ENCODE results near the gene TTC23L.

Gene TTC23L

GRCh38 chr5:34838785-34839714 is at the start of gene TTC23L:
Gene TTC23L, plus strand, starts transcription at chr5:34839164. Its CDS starts 1,508 bp downstream, at chr5:34840672.
- Histone ChIP-seq H3K27me3 (ENCODE audit: control insufficient read depth, insufficient read depth, low read length) (no peaks in the 10 kb centered on the region), H3K9ac (ENCODE audit: low read length) (peak within 1 kb of the TSS; percentile 77), H3K4me1 (ENCODE audit: control insufficient read depth, low read depth, low read length) (peaks cover 2% of the 10 kb centered on the region), H3K27ac (ENCODE audit: low read length) (peak within 1 kb of the TSS; percentile 80), H3K9me3 (ENCODE audit: control insufficient read depth, low read depth, low read length) (no peaks in the 10 kb centered on the region), H3K36me3 (ENCODE audit: control insufficient read depth, low read depth, low read length) (no peaks in the 10 kb centered on the region), H3K4me3 (ENCODE audit: low read length) (peak within 1 kb of the TSS; percentile 94)

GRCh38 chr5:34789639-34790038 is 49.3 kb upstream of the TTC23L start:
- no peaks in the 10 kb centered on the region for H3K4me1 ChIP-seq (ENCODE audit: control insufficient read depth, low read depth, low read length)
- no peak overlapping the region for H3K4me3 ChIP-seq (ENCODE audit: low read length)
- no peaks in the 10 kb centered on the region for H3K36me3 ChIP-seq (ENCODE audit: control insufficient read depth, low read depth, low read length)
- peaks cover 3% of the 10 kb centered on the region for H3K9me3 ChIP-seq (ENCODE audit: control insufficient read depth, low read depth, low read length)
- no peaks in the 10 kb centered on the region for H3K27me3 ChIP-seq (ENCODE audit: control insufficient read depth, insufficient read depth, low read length)
- H3K9ac ChIP-seq (ENCODE audit: low read length), result no peak overlapping the region
- no peak overlapping the region for H3K27ac ChIP-seq (ENCODE audit: low read length)

- Histone ChIP-seq H3K4me1 (ENCODE audit: control insufficient read depth, low read depth, low read length) (no peaks in the 10 kb centered on the region), H3K27ac (ENCODE audit: low read length) (no peak overlapping the region), H3K36me3 (ENCODE audit: control insufficient read depth, low read depth, low read length) (no peaks in the 10 kb centered on the region), H3K9ac (ENCODE audit: low read length) (no peak overlapping the region), H3K27me3 (ENCODE audit: control insufficient read depth, insufficient read depth, low read length) (no peaks in the 10 kb centered on the region), H3K9me3 (ENCODE audit: control insufficient read depth, low read depth, low read length) (peaks cover 3% of the 10 kb centered on the region), H3K4me3 (ENCODE audit: low read length) (no peak overlapping the region)
Observed at GRCh38 chr5:34790069-34790468, 48.9 kb upstream of the TTC23L start.

GRCh38 chr5:34791761-34792244 is 47.2 kb upstream of the TTC23L start:
- Histone ChIP-seq H3K27me3 (ENCODE audit: control insufficient read depth, insufficient read depth, low read length) (no peaks in the 10 kb centered on the region), H3K27ac (ENCODE audit: low read length) (no peak overlapping the region), H3K9ac (ENCODE audit: low read length) (no peak overlapping the region), H3K9me3 (ENCODE audit: control insufficient read depth, low read depth, low read length) (peaks cover 3% of the 10 kb centered on the region), H3K4me1 (ENCODE audit: control insufficient read depth, low read depth, low read length) (no peaks in the 10 kb centered on the region), H3K4me3 (ENCODE audit: low read length) (no peak overlapping the region), H3K36me3 (ENCODE audit: control insufficient read depth, low read depth, low read length) (peaks cover 11% of the 10 kb centered on the region)

- H3K27me3 ChIP-seq (ENCODE audit: control insufficient read depth, insufficient read depth, low read length), result no peaks in the 10 kb centered on the region
- no peak overlapping the region for H3K4me3 ChIP-seq (ENCODE audit: low read length)
- no peaks in the 10 kb centered on the region for H3K9me3 ChIP-seq (ENCODE audit: control insufficient read depth, low read depth, low read length)
- H3K4me1 ChIP-seq (ENCODE audit: control insufficient read depth, low read depth, low read length), result peaks cover 10% of the 10 kb centered on the region
- peaks cover 42% of the 10 kb centered on the region for H3K36me3 ChIP-seq (ENCODE audit: control insufficient read depth, low read depth, low read length)
- no peak overlapping the region for H3K9ac ChIP-seq (ENCODE audit: low read length)
- no peak overlapping the region for H3K27ac ChIP-seq (ENCODE audit: low read length)
Observed at GRCh38 chr5:34802834-34803563, 36.0 kb upstream of the TTC23L start.

- Histone ChIP-seq H3K9ac (ENCODE audit: low read length) (no peak overlapping the region), H3K4me1 (ENCODE audit: control insufficient read depth, low read depth, low read length) (peaks cover 10% of the 10 kb centered on the region), H3K4me3 (ENCODE audit: low read length) (no peak overlapping the region), H3K9me3 (ENCODE audit: control insufficient read depth, low read depth, low read length) (no peaks in the 10 kb centered on the region), H3K27me3 (ENCODE audit: control insufficient read depth, insufficient read depth, low read length) (no peaks in the 10 kb centered on the region), H3K36me3 (ENCODE audit: control insufficient read depth, low read depth, low read length) (peaks cover 35% of the 10 kb centered on the region), H3K27ac (ENCODE audit: low read length) (no peak overlapping the region)
Observed at GRCh38 chr5:34803974-34804732, 34.8 kb upstream of the TTC23L start.

- Histone ChIP-seq H3K27me3 (ENCODE audit: control insufficient read depth, insufficient read depth, low read length) (no peaks in the 10 kb centered on the region), H3K36me3 (ENCODE audit: control insufficient read depth, low read depth, low read length) (peaks cover 34% of the 10 kb centered on the region), H3K27ac (ENCODE audit: low read length) (no peak overlapping the region), H3K4me1 (ENCODE audit: control insufficient read depth, low read depth, low read length) (peaks cover 10% of the 10 kb centered on the region), H3K4me3 (ENCODE audit: low read length) (no peak overlapping the region), H3K9ac (ENCODE audit: low read length) (no peak overlapping the region), H3K9me3 (ENCODE audit: control insufficient read depth, low read depth, low read length) (no peaks in the 10 kb centered on the region)
Observed at GRCh38 chr5:34804913-34805312, 34.1 kb upstream of the TTC23L start.

GRCh38 chr5:34806532-34806931 is 32.4 kb upstream of the TTC23L start:
- no peak overlapping the region for H3K27ac ChIP-seq (ENCODE audit: low read length)
- H3K27me3 ChIP-seq (ENCODE audit: control insufficient read depth, insufficient read depth, low read length), result no peaks in the 10 kb centered on the region
- peaks cover 32% of the 10 kb centered on the region for H3K36me3 ChIP-seq (ENCODE audit: control insufficient read depth, low read depth, low read length)
- H3K4me1 ChIP-seq (ENCODE audit: control insufficient read depth, low read depth, low read length), result peaks cover 10% of the 10 kb centered on the region
- no peak overlapping the region for H3K9ac ChIP-seq (ENCODE audit: low read length)
- no peak overlapping the region for H3K4me3 ChIP-seq (ENCODE audit: low read length)
- H3K9me3 ChIP-seq (ENCODE audit: control insufficient read depth, low read depth, low read length), result no peaks in the 10 kb centered on the region

- Histone ChIP-seq H3K4me3 (ENCODE audit: low read length) (no peak overlapping the region), H3K27ac (ENCODE audit: low read length) (no peak overlapping the region), H3K9me3 (ENCODE audit: control insufficient read depth, low read depth, low read length) (no peaks in the 10 kb centered on the region), H3K27me3 (ENCODE audit: control insufficient read depth, insufficient read depth, low read length) (no peaks in the 10 kb centered on the region), H3K4me1 (ENCODE audit: control insufficient read depth, low read depth, low read length) (peaks cover 3% of the 10 kb centered on the region), H3K36me3 (ENCODE audit: control insufficient read depth, low read depth, low read length) (peaks cover 41% of the 10 kb centered on the region), H3K9ac (ENCODE audit: low read length) (no peak overlapping the region)
Observed at GRCh38 chr5:34811706-34812105, 27.3 kb upstream of the TTC23L start.

GRCh38 chr5:34813509-34813908 is 25.5 kb upstream of the TTC23L start:
- peaks cover 55% of the 10 kb centered on the region for H3K36me3 ChIP-seq (ENCODE audit: control insufficient read depth, low read depth, low read length)
- H3K27ac ChIP-seq (ENCODE audit: low read length), result no peak overlapping the region
- no peaks in the 10 kb centered on the region for H3K9me3 ChIP-seq (ENCODE audit: control insufficient read depth, low read depth, low read length)
- H3K4me3 ChIP-seq (ENCODE audit: low read length), result no peak overlapping the region
- no peaks in the 10 kb centered on the region for H3K4me1 ChIP-seq (ENCODE audit: control insufficient read depth, low read depth, low read length)
- no peak overlapping the region for H3K9ac ChIP-seq (ENCODE audit: low read length)
- no peaks in the 10 kb centered on the region for H3K27me3 ChIP-seq (ENCODE audit: control insufficient read depth, insufficient read depth, low read length)

Measured in iPS-18a (cell line).